NCI-H774 (cell line): ENCODE measurements around the gene EDC3.
"Not testable (repeated sequence)": the region's sequence is repeated elsewhere in the genome, so short reads cannot be mapped to it uniquely, and the experiment has no call there.

Source experiments
- DNase-seq: peaks from one replicate; lab custom pipeline; 2025; lab: John Stamatoyannopoulos, UW

EDC3 gene, protein sequence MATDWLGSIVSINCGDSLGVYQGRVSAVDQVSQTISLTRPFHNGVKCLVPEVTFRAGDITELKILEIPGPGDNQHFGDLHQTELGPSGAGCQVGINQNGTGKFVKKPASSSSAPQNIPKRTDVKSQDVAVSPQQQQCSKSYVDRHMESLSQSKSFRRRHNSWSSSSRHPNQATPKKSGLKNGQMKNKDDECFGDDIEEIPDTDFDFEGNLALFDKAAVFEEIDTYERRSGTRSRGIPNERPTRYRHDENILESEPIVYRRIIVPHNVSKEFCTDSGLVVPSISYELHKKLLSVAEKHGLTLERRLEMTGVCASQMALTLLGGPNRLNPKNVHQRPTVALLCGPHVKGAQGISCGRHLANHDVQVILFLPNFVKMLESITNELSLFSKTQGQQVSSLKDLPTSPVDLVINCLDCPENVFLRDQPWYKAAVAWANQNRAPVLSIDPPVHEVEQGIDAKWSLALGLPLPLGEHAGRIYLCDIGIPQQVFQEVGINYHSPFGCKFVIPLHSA

DNA sequence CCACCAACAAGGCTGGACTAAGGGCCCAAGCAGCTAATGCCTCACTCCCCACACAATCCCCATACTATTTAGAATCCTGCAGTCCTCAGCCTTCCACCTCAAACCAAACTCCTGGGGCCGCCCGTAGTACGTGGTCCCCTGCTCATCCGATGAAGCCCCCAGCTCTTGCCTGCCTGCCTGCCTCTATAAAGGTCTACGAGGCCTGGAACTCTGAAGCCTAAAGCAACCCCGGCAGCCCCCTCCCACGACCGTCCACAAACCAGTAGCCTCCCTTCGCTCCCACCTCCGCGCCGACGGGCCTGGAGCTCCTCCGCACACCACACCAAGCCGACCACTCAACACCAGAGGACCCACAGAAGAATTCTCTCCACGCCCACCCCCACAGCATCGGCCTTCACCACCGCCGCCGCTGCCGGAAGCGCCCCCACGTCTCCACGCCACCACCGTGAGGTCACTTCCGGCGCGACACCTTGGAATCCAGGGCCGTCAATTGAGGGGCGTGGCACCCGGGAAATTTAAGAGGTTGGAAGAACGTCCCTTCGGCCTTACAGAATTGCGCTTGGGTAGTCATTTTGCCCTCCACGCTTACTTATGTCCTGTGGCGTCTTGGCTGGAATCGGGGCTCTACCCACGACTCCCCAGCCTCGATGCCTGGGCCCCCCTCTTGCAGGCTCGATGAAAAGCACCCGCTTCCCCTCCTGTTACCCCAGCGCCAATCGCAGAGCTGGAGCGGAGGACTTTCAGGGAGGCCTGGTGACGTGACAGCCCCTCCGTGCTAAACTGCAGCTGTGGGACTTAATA is at the start of gene EDC3:
Gene EDC3 (minus strand): TSS at position 428 of the 801 bp plus-strand sequence. CDS start 20,900 bp downstream, outside the sequence.
- DNase-seq: peak; percentile 80

DNA sequence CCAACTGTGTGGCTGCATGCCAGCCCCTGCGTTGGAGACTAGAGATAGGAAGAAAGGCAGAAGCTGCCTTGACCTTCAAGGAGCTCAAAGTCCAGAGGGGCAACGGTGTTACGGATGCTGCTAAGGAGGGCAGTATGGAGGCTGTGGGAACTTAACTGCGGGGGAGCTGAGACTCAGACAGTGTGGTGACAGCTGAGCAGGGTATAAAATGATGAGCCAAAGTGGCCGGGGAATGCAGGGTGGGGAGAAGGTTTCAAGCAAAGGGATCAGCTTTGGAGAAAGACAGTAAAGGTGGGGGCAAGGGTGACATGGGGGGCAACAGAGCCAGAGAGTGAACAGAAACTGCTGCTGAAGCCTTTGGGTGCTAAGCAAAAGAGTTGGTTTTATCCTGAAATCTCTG is 46.6 kb upstream of the EDC3 start:
- DNase-seq: no peak

DNA sequence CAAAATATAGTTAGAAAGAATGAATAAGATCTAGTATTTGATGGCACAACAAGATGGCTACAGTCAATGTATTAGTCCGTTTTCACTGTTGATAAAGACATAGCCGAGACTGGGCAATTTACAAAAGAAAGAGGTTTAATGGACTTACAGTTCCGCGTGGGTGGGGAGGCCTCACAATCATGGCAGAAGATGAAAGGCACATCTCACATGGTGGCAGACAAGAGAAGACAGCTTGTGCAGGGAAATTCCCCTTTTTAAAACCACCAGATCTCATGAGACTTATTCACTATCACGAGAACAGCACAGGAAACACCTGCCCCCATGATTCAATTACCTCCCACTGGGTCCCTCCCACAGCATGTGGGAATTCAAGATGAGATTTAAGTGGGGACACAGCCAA is 42.4 kb upstream of the EDC3 start:
- not testable (repeated sequence) for DNase-seq

DNA sequence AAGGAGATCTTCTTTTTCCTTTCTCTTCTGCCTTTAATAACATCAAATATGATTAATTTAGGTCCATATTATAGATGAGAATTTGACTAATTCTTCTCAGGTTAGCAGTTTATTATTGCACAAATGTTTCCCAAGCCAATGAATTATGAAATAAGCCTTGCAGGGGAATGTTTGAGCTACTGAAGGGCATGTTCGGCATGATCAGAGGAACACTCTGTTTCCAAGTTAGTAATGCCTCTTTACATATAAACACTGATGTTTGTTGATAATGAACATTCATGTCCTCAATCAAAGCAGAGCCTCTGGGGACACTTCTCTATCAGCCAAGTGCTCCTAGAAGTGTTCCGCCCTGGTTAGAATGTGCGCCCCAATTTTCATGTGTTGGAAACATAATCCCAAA is 39.5 kb upstream of the EDC3 start:
- no peak for DNase-seq

DNA sequence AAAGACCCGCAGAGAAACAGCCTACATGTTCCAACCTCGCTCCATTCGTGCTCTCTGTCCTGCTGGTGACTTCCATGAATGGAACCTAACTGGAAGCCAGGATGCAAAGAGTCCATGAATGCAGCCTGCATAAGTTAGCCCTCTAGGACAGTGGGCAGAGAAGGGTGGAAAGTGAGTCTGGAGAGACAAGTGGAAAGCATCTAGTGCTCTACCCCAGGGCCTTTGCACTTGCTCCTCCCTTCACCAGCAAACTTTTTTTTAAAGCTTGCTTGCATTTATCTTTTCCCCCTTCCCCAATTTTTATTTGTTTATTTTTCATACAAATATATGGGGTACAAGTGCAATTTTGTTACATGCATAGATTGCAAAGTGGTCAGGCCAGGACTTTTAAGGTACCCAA is 37.4 kb upstream of the EDC3 start:
- no peak for DNase-seq

DNA sequence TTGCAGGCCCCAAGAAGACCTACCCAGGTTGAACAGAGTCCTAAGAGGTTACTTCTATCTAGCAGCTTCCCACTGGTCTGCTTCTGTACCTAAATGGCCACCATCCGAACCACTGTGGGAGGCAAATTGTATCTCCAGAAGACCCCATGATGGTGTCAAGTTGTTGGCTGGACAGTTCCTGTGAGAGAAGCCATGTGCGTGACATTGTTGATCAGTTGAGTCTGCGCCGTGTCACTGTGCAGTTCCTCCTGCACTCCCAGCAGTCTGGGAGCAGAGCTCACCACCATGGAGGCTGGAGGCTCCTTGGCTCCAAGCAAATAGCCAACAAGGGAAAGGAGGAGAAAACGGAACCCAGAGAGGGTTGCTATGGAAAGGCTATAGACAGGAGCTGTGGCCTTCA is 37.0 kb upstream of the EDC3 start:
- DNase-seq: no peak

DNA sequence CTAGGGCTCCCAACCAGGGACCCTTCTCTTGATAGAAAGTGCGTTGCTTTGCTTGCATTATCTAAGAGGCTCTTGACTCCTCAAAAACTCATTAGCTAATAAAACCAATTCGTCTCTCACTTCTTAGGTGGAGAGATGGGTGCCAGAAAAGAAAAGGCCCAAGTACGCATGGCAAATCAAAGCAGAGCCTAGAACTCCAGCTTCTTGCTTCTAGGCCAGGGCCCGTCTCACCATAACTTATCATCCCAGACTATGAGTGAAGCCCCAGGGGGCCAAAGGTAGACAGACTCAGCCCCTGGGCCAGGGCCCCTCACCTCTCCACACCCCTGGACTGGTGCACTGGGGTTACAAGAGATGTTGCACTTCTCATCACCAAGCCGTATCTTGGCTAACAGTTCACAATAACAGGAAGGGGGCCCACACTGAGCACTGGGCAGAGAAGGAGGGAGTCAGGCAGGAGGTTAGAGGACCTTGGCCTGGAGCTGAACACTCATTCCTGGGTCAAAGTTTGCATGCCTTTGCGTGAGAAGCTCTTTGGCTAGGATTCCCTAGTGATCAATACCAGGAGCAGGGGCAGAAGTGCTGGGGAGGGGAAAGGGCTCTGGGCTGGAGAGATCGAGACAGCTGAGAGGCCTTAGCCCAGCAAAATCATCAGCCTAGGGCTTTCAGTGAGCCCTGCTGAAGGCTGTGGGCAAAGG is 34.9 kb upstream of the EDC3 start:
- no peak for DNase-seq

DNA sequence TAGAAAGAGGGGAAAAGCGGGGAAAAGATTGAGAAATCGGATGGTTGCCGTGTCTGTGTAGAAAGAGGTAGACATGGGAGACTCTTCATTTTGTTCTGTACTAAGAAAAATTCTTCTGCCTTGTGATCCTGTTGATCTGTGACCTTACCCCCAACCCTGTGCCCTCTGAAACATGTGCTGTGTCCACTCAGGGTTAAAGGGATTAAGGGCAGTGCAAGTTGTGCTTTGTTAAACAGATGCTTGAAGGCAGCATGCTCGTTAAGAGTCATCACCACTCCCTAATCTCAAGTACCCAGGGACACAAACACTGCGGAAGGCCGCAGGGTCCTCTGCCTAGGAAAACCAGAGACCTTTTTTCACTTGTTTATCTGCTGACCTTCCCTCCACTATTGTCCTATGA is 33.5 kb upstream of the EDC3 start:
- not testable (repeated sequence) for DNase-seq

DNA sequence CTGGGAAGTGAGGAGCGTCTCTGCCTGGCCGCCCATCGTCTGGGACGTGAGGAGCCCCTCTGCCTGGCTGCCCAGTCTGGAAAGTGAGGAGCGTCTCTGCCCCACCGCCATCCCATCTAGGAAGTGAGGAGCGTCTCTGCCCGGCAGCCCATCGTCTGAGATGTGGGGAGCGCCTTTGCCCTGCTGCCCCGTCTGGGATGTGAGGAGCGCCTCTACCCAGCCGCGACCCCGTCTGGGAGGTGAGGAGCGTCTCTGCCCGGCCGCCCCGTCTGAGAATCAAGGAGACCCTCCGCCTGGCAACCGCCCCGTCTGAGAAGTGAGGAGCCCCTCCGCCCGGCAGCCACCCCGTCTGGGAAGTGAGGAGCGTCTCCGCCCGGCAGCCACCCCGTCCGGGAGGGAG is 32.9 kb upstream of the EDC3 start:
- DNase-seq: not testable (repeated sequence)

DNA sequence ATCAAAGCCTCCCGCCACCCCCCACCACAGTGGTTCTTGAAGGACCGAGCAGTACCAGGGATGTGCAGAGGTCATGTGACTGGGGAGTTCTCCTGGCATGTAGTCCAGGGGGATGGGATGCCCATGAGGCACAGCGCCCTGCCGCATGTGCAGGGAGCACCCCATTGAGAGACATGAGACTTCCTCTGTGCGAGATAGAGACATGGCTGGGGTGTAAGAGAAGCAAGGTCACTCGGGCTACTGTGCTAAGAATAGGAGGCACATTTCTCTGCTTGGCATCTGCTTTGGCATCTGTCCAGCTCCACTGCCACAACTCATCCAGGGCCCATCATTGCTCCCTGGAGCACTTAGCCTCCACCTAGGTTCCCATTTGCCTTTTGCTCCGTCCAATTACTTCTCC is 31.9 kb upstream of the EDC3 start:
- no peak for DNase-seq

DNA sequence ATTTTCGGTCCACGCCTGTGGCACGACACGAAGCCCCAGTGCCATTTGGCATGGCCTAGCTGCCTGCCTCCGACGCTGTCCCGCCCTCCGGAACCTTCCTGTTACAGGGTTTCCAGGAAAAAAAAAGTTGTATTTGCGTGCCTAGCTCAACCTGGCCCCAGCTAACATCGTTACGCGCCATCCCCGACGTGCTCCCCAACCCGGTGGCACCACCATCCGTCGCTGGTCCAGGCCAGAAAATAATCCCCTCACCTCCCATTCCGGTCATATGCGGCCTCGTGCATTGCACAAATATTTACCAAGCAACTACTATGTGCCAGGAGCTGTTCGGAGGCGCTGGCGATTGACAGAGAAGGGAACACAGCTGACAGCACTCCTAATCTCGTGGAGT is 30.9 kb upstream of the EDC3 start:
- no peak for DNase-seq

DNA sequence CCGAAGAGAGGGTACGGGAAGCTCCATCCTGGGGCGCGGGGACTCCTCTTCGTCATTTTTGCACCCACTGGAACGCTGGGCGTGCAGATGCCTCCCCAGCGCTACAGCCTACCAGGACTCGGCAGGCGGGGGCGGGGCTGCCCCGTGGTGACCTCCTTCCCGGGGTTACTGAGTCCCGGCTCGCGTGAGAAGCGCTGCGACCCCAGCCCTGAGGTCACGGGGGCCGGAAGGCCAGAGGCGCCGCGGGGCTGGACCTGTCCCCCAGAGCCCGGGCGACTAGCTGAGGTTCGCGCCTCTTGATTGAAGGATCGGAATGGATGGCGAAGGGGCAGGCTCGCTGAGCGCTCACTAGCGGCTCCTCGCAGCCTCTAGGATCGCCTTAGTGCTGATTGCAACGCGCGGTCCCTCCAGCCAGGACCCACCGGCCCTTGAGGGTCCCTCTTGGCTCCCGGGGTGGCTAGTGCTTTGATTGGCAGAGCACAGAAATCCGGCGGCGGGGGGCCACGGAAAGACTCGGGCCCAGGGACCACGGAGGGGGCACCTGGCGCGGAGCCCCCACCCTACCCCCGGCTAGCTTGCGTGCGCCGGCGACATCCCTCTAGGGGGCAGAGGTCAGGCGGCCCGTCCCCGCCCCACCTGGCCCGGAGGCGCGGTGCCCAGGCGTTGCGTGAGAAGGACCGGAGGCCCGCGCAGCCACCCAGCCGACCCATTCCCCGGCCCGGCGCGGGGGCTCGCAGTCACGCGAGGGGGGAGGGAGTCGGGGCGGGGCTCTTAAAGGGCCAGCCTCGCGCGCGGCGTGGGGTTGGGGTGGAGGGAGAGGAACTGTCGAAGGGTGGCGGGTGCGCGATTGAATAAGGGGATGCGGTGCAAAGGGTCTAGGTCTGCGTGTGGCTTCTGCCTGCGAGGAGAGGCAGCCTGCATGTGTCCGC is 30.3 kb upstream of the EDC3 start:
- peak; percentile 10 for DNase-seq

DNA sequence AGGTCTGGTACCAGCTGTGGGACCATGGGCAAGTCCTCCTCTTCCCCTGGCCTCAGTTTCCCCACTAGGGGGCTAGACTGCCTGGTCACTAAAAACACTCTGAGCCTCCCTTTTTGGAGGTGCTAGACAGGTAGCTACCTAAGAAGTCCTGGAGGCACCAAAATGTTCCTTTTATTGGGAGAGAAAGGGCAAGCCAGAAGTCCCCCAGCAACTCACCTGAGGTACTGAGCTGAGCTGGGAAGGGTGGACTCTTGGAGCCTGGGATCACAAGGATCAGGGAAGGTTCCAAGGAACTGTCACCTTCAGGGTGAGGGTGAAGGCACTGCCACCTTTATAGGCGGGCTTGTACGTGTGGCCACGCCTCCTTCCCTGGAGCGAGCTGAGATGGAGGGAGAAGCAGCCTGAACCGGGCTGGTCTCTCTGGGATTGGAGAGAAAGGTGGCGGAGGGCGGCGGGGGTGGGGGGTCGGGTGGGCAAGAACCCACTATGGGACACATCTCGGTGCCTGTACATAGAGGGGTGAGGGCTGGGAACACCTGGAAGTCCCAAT is 29.5 kb upstream of the EDC3 start, which contains the start of gene CYP1A1:
Gene CYP1A1 (minus strand): TSS at position 304 of the 550 bp plus-strand sequence. CDS start 2,431 bp downstream, outside the sequence.
- no peak for DNase-seq

DNA sequence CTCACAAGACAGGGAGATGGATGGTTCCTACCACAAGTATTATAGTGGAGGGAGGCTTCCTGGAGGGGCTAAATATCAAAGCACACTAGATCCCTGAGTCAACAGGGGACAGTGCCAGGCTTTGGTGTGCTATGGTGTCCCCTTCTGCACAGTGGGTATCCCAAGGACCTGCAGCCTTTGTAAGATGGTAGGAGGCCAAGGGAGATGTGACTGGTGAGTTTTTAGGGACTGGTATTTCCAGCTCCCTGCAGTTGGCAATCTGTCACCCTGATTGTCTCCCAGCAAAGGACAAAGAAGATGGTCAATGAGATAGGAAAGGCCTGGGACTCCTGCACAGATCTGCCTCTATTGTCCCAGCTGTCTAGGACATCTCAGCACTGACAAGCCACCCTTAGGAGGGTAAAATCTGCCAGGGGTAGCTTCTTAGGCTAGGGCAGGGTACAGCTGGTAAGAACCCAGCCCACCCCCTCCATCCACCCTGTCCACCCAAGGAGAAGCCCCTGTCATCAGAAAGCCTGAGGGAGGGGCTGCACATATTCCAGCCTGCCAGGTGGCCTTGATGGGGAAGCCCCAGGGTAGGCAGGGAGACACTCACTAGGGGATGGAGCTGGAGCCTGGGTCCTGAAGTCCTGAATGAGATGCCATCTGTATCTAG is 28.9 kb upstream of the EDC3 start:
- no peak for DNase-seq

DNA sequence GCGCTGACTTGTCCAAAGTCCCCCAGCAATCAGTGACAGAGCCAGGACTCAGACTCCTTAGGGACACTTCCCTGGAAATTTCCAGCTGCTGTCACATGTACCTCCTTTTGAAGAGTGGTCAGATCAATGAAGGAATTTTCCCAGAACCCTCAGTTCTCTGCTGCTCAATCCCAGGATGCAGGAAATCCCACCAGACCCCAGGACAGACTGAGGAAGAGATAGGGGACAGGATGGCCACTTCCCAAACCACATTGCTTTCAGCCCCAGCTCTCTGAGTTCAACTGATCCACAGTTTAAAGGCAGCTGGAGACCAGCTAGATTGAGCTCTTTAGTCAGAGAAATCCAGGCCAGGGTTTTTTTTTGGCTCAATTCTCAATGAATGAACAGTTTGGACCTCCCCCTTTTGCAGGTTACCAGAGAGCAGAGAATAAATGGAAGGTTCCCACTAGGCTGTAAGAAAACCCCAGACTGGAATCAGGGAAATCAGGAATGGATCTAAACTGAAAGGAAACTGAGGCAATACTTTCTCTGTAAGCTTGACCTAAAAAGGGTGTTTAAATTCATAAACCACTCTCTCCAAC is 28.0 kb upstream of the EDC3 start:
- DNase-seq: peak; percentile 38

DNA sequence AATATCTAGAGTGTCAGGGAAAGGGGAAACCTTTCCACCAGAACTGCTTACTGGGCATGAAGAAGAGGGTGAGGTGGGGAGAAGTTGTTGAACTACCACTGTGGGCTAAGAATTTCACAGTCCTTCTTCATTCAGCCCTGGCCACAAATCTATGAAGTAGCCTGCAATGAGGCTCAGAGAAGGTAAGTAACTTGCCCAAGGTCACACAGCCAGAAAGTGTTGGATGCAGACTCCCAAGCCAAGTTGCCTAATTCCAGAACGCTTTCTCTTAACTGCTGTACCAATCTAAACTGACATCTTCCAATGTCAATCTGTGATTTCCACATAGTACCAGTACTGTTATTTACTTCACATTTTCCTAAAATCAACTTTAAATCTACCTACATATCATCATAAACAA is 27.4 kb upstream of the EDC3 start:
- DNase-seq: no peak

DNA sequence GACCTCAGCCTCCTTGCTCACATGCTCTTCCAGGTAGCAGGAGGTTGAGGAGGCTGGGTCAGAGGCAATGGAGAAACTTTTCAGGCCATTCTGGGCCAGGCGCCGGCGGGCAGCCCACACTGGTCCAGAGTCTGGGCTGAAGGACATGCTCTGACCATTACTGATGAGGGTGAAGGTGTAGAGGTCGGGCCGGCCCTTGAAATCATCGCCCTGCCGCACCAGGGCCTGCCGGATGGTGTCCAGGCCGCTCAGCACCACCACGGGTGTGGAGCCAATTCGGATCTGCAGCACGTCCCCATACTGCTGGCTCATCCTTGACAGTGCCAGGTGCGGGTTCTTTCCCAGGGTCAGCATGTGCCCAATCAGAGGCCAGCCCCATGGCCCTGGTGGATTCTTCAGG is 26.8 kb upstream of the EDC3 start:
- DNase-seq: no peak

DNA sequence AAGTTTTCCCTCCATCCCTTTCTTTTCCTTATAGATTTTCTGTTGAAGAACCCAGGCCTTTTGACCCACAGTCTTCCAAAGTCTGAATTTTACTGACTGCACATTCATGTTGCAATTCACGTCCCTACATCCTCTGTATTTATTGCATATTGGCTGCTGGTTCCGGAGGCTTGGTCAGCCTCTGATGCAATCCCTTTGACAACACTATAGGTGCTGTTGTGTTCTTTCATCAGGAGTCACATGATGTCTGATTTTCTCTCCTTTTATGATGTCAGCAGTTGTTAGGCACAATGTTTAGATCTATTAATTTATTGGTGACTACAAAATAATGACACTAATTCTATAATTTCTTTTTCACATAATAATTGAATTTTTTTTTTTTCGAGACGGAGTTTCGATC is 20.8 kb upstream of the EDC3 start:
- DNase-seq: no peak

DNA sequence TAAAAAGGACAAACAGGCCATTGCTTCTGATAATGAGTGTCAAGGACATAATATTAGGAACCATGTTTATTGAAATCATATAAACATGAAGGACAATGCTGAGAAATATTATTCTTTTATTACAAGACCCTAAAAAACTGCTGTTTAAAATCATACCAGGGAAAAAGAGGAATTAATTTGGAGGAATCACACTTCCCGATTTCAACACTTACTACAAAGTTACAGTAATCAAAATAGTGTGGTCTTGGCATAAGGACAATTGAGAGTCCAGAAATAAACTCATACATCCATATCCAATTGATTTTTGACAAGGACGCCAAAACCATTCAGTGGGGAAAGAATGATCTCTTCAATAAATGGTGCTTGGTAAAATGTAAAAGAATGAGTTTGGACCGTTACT is 16.5 kb upstream of the EDC3 start:
- DNase-seq: no peak
